Kidney capillary endothelial cell (primary cell): ENCODE results near the gene IFT20.
"Not testable (repeated sequence)": the region's sequence is repeated elsewhere in the genome, so short reads cannot be mapped to it uniquely, and the experiment has no call there.

Experiments
- DNase-seq: peaks from one replicate; pipeline ENCODE4 v3.0.0-alpha.2; 2018; ENCODE audit warnings: low spot score

Gene IFT20

GRCh38 chr17:28306954-28307401, 28.3 kb downstream of the IFT20 start:
- DNase-seq, result no peak

- no peak for DNase-seq
Observed at GRCh38 chr17:28298449-28298848, 36.8 kb downstream of the IFT20 start.

GRCh38 chr17:28295677-28296578, 39.3 kb downstream of the IFT20 start:
- no peak for DNase-seq

- DNase-seq, result no peak
Observed at GRCh38 chr17:28293994-28294393, 41.3 kb downstream of the IFT20 start.

GRCh38 chr17:28292878-28293277, 42.4 kb downstream of the IFT20 start:
- DNase-seq, result not testable (repeated sequence)

GRCh38 chr17:28291780-28292330, 43.4 kb downstream of the IFT20 start:
- DNase-seq, result no peak

- no peak for DNase-seq
Observed at GRCh38 chr17:28290703-28291102, 44.6 kb downstream of the IFT20 start.

GRCh38 chr17:28285965-28286364, 49.3 kb downstream of the IFT20 start:
- DNase-seq, result no peak

- no peak for DNase-seq
Observed at GRCh38 chr17:28282596-28282995, 52.7 kb downstream of the IFT20 start.

- DNase-seq, result no peak
Observed at GRCh38 chr17:28280826-28281225, 54.4 kb downstream of the IFT20 start.

GRCh38 chr17:28279411-28279810, 55.9 kb downstream of the IFT20 start:
- DNase-seq, result no peak
